Endothelial cell (in vitro differentiated cells): ENCODE measurements around the gene CSNK1D. TPM values are rescaled to one million over a fixed set of nuclear protein-coding genes. Genes with fewer than 3 reads are reported as not detected.

Experiments
- DNase-seq: peaks from one replicate; pipeline ENCODE4 v3.0.0; 2021; ENCODE audit warnings: low spot score
- H3K27ac Mint-ChIP-seq: one replicate; pipeline ENCODE4 v1.8.0; 2021; ENCODE audit warnings: mixed read lengths, inconsistent platforms; ENCODE audit not compliant: unreplicated experiment
- H3K27me3 Mint-ChIP-seq: one replicate; pipeline ENCODE4 v1.8.0; 2021; ENCODE audit warnings: mild to moderate bottlenecking, moderate library complexity, mixed read lengths, inconsistent platforms; ENCODE audit not compliant: unreplicated experiment
- H3K36me3 Mint-ChIP-seq: one replicate; pipeline ENCODE4 v1.8.0; 2021; ENCODE audit warnings: mild to moderate bottlenecking, low read depth, mixed read lengths, inconsistent platforms; ENCODE audit not compliant: unreplicated experiment
- H3K4me1 Mint-ChIP-seq: one replicate; pipeline ENCODE4 v1.8.0; 2021; ENCODE audit warnings: mild to moderate bottlenecking, mixed read lengths, inconsistent platforms; ENCODE audit not compliant: unreplicated experiment
- H3K4me3 Mint-ChIP-seq: one replicate; pipeline ENCODE4 v1.8.0; 2021; ENCODE audit warnings: mild to moderate bottlenecking, mixed read lengths, inconsistent platforms; ENCODE audit not compliant: unreplicated experiment
- H3K9me3 Mint-ChIP-seq: one replicate; pipeline ENCODE4 v1.8.0; 2021; ENCODE audit warnings: mixed read lengths, inconsistent platforms; ENCODE audit not compliant: unreplicated experiment
- CTCF ChIP-seq: fragments of 200-600 bp; sonication (generic); IDR thresholded peaks from one replicate; pipeline ENCODE4 v1.5.0; 2021; ENCODE audit warnings: antibody characterized with exemption; ENCODE audit not compliant: unreplicated experiment
- total RNA-seq: library from RNA; stranded (reverse); fragmentation: NEBNext Ultra II Directional; extraction: Animal tissue kit (Norgen Biotek cat#: 25700); gene quantifications from one replicate; pipeline ENCODE4 v1.2.1, GENCODE V29; 2021; ENCODE audit not compliant: unreplicated experiment

The CSNK1D gene
- total RNA-seq, 1 donor from 2014 or later, result 149 TPM

- no peak for TF ChIP-seq CTCF
- no peak for DNase-seq
Measured at GRCh38 chr17:82240506-82241182, 32.9 kb downstream of the CSNK1D start.

GRCh38 chr17:82239926-82240505 lies 33.5 kb downstream of the CSNK1D start:
- H3K4me3 Mint-ChIP-seq, result no peak overlapping the region
- H3K9me3 Mint-ChIP-seq, result no peaks in the 10 kb centered on the region
- no peak for TF ChIP-seq CTCF
- peaks cover 23% of the 10 kb centered on the region for H3K36me3 Mint-ChIP-seq
- no peak for DNase-seq
- peaks cover 18% of the 10 kb centered on the region for H3K27me3 Mint-ChIP-seq
- H3K27ac Mint-ChIP-seq, result no peak overlapping the region
- peaks cover 11% of the 10 kb centered on the region for H3K4me1 Mint-ChIP-seq

More at GRCh38 chr17:82240506-82241182, 32.9 kb downstream of the CSNK1D start:
- Mint-ChIP-seq H3K36me3 (peaks cover 27% of the 10 kb centered on the region), H3K9me3 (no peaks in the 10 kb centered on the region), H3K4me3 (peak overlapping the region; percentile 73), H3K27me3 (peaks cover 22% of the 10 kb centered on the region), H3K4me1 (peaks cover 11% of the 10 kb centered on the region), H3K27ac (no peak overlapping the region)

GRCh38 chr17:82239401-82239925 lies 34.0 kb downstream of the CSNK1D start:
- Mint-ChIP-seq H3K27ac (no peak overlapping the region), H3K36me3 (peaks cover 20% of the 10 kb centered on the region), H3K9me3 (no peaks in the 10 kb centered on the region), H3K27me3 (peaks cover 15% of the 10 kb centered on the region), H3K4me3 (no peak overlapping the region), H3K4me1 (peaks cover 10% of the 10 kb centered on the region)
- no peak for DNase-seq
- no peak for TF ChIP-seq CTCF

- Mint-ChIP-seq H3K9me3 (no peaks in the 10 kb centered on the region), H3K27ac (no peak overlapping the region), H3K27me3 (peaks cover 10% of the 10 kb centered on the region), H3K36me3 (peaks cover 12% of the 10 kb centered on the region), H3K4me3 (no peak overlapping the region), H3K4me1 (peaks cover 4% of the 10 kb centered on the region)
- no peak for TF ChIP-seq CTCF
- DNase-seq, result peak; percentile 3
Measured at GRCh38 chr17:82238472-82239201, 34.9 kb downstream of the CSNK1D start.
